Peyer's patch (tissue), 4 donors: ENCODE data around the gene COQ8A. TPM values are rescaled to one million over a fixed set of nuclear protein-coding genes. Genes with fewer than 3 reads are reported as not detected.
A peak's percentile ranks its signal among the peaks of the same experiment; 100 is the strongest.

Experiments used
- DNase-seq, 3 donors: peaks; one replicate each; pipeline ENCODE4 v3.0.0-alpha.2; 2017 to 2019
- H3K27ac ChIP-seq, 4 donors: fragments of 200-600 bp; sonication (generic); one replicate each; pipeline ENCODE4 v1.5.1; 2016 to 2019
- H3K27me3 ChIP-seq, 2 donors: fragments of 200-600 bp; sonication (generic); one replicate each; pipeline ENCODE4 v1.5.1; 2019
- H3K36me3 ChIP-seq, 3 donors: fragments of 200-600 bp; sonication (generic); one replicate each; pipeline ENCODE4 v1.5.1; 2016 to 2019
- H3K4me1 ChIP-seq, 4 donors: fragments of 200-600 bp; sonication (generic); one replicate each; pipeline ENCODE4 v1.5.1; 2016 to 2019
- H3K4me3 ChIP-seq, 4 donors: fragments of 200-600 bp; sonication (generic); 1 replicate in 3 of 4; 2 replicates in 1 of 4; pipeline ENCODE4 v1.5.1; 2016 to 2019; ENCODE audit warnings: mild to moderate bottlenecking in 1 of 4
- H3K9me3 ChIP-seq, 4 donors: fragments of 200-600 bp; sonication (generic); one replicate each; pipeline ENCODE4 v1.5.1; 2016 to 2019; ENCODE audit warnings: mild to moderate bottlenecking in 1 of 4
- CTCF ChIP-seq, 6 experiments: fragments of 450-650 bp in 4 of 6; fragments of 200-600 bp in 2 of 6; sonication (generic) in 1 of 6; IDR thresholded peaks; one replicate each; pipeline ENCODE4 v1.5.1; 2017 to 2019; ENCODE audit warnings: antibody characterized with exemption in 6 of 6, mild to moderate bottlenecking in 3 of 6, moderate library complexity in 1 of 6
- POLR2A ChIP-seq, 2 donors: fragments of 450-650 bp; IDR thresholded peaks; one replicate each; pipeline ENCODE4 v1.5.1; 2017; ENCODE audit warnings: antibody characterized with exemption in 2 of 2, mild to moderate bottlenecking in 2 of 2, moderate library complexity in 2 of 2
- total RNA-seq, 4 donors: library from RNA; depleted of rRNA; stranded (reverse); fragments of >200 nt; gene quantifications; one replicate each; pipeline ENCODE4 v1.1.0, GENCODE V29; 2016

The COQ8A gene
- total RNA-seq, 4 donors from 2014 or later: 25.2 to 108 (median 48.3) TPM

GRCh38 chr1:226979517-226980121 is 39.5 kb downstream of the COQ8A start:
- peaks cover 0 to 30% (median 0%) of the 10 kb centered on the region in 3 donors for H3K36me3 ChIP-seq
- TF ChIP-seq POLR2A (IDR thresholded peaks at IDR 0.05) (no peak), CTCF (IDR thresholded peaks at IDR 0.05) (no peak)
- H3K4me3 ChIP-seq: no peak overlapping the region
- no peaks in the 10 kb centered on the region for H3K27me3 ChIP-seq
- no peak overlapping the region for H3K27ac ChIP-seq
- no peaks in the 10 kb centered on the region for H3K9me3 ChIP-seq
- peaks cover 0 to 11% (median 0%) of the 10 kb centered on the region in 4 donors for H3K4me1 ChIP-seq
- DNase-seq: peak in 1 of 3 donors; percentile 40

- H3K9me3 ChIP-seq: no peaks in the 10 kb centered on the region
- DNase-seq: peak in 1 of 3 donors; percentile 39
- no peaks in the 10 kb centered on the region for H3K27me3 ChIP-seq
- H3K27ac ChIP-seq: no peak overlapping the region
- no peak overlapping the region for H3K4me3 ChIP-seq
- peaks cover 0 to 34% (median 0%) of the 10 kb centered on the region in 3 donors for H3K36me3 ChIP-seq
- TF ChIP-seq POLR2A (IDR thresholded peaks at IDR 0.05) (no peak), CTCF (IDR thresholded peaks at IDR 0.05) (no peak)
- H3K4me1 ChIP-seq: peaks cover 0 to 6% (median 0%) of the 10 kb centered on the region in 4 donors
Measured at GRCh38 chr1:226980122-226980560, 40.0 kb downstream of the COQ8A start.

- Histone ChIP-seq H3K27me3 (no peaks in the 10 kb centered on the region), H3K9me3 (no peaks in the 10 kb centered on the region), H3K4me1 (no peaks in the 10 kb centered on the region), H3K4me3 (no peak overlapping the region), H3K36me3 (peaks cover 0 to 40% (median 0%) of the 10 kb centered on the region in 3 donors), H3K27ac (no peak overlapping the region)
- TF ChIP-seq CTCF (IDR thresholded peaks at IDR 0.05) (no peak), POLR2A (IDR thresholded peaks at IDR 0.05) (no peak)
- peak in 1 of 3 donors; percentile 43 for DNase-seq
Measured at GRCh38 chr1:226980565-226981385, 40.7 kb downstream of the COQ8A start.

- Histone ChIP-seq H3K27me3 (no peaks in the 10 kb centered on the region), H3K4me3 (no peak overlapping the region), H3K9me3 (no peaks in the 10 kb centered on the region), H3K4me1 (no peaks in the 10 kb centered on the region), H3K36me3 (peaks cover 0 to 46% (median 0%) of the 10 kb centered on the region in 3 donors), H3K27ac (no peak overlapping the region)
- no peak for TF ChIP-seq POLR2A (IDR thresholded peaks at IDR 0.05)
- no peak for TF ChIP-seq CTCF (IDR thresholded peaks at IDR 0.05)
- peak in 1 of 3 donors; percentile 44 for DNase-seq
Measured at GRCh38 chr1:226981386-226981817, 41.3 kb downstream of the COQ8A start.

- H3K27ac ChIP-seq: no peak overlapping the region
- TF ChIP-seq POLR2A (IDR thresholded peaks at IDR 0.05) (no peak), CTCF (IDR thresholded peaks at IDR 0.05) (no peak)
- H3K4me3 ChIP-seq: no peak overlapping the region
- H3K36me3 ChIP-seq: peaks cover 0 to 51% (median 0%) of the 10 kb centered on the region in 3 donors
- no peaks in the 10 kb centered on the region for H3K9me3 ChIP-seq
- H3K27me3 ChIP-seq: no peaks in the 10 kb centered on the region
- peak in 1 of 3 donors; percentile 37 for DNase-seq
- no peaks in the 10 kb centered on the region for H3K4me1 ChIP-seq
Measured at GRCh38 chr1:226981838-226982237, 41.7 kb downstream of the COQ8A start.
